ENCODE measurements around the gene PRKCI. TPM values are rescaled to one million over a fixed set of nuclear protein-coding genes. Genes with fewer than 3 reads are reported as not detected.
"Not testable (repeated sequence)": the region's sequence is repeated elsewhere in the genome, so short reads cannot be mapped to it uniquely, and the experiment has no call there.

The PRKCI gene
- total RNA-seq, 4 donors from 2014 or later, result 10.5 to 20.9 (median 14.0) TPM

DNA sequence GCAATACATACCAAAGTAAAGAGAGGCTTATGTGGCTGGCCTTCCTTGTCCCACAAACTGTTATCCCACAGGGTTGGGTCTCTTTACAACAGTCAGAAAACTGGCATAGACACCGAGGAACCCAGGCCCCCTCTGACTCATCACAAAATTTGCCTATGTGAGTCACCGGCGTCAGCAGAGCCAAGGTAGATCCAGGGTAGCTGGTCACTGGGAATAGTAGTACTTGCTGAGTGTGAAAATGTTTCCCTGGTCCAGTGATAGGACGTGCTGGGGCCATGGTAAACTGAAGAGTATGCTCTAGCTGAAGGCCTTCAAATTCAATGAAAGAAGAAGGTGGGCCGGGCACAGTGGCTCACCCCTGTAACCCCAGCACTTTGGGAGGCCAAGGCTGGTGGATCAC lies 108.1 kb downstream of the PRKCI start:
- Histone ChIP-seq H3K27ac (no peak overlapping the region), H3K36me3 (no peaks in the 10 kb centered on the region), H3K4me1 (no peaks in the 10 kb centered on the region), H3K27me3 (no peaks in the 10 kb centered on the region), H3K4me3 (no peak overlapping the region), H3K9me3 (no peaks in the 10 kb centered on the region)
- intact Hi-C loops (cut with DNase I; ENCODE audit: low total_unique reads) (no loop called here), in situ Hi-C loops (cut with MboI; ENCODE audit: low sequenced_read_pairs in 4 of 4) (no loop called here)
- ATAC-seq, result no peak
- no peak for DNase-seq
- TF ChIP-seq, protein P1, sequence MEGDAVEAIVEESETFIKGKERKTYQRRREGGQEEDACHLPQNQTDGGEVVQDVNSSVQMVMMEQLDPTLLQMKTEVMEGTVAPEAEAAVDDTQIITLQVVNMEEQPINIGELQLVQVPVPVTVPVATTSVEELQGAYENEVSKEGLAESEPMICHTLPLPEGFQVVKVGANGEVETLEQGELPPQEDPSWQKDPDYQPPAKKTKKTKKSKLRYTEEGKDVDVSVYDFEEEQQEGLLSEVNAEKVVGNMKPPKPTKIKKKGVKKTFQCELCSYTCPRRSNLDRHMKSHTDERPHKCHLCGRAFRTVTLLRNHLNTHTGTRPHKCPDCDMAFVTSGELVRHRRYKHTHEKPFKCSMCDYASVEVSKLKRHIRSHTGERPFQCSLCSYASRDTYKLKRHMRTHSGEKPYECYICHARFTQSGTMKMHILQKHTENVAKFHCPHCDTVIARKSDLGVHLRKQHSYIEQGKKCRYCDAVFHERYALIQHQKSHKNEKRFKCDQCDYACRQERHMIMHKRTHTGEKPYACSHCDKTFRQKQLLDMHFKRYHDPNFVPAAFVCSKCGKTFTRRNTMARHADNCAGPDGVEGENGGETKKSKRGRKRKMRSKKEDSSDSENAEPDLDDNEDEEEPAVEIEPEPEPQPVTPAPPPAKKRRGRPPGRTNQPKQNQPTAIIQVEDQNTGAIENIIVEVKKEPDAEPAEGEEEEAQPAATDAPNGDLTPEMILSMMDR (IDR thresholded peaks at IDR 0.05 in 4 of 5, conservative IDR thresholded peaks at IDR 0.05 in 1 of 5), result no peak
- no peak for TF ChIP-seq POLR2A (IDR thresholded peaks at IDR 0.05)

DNA sequence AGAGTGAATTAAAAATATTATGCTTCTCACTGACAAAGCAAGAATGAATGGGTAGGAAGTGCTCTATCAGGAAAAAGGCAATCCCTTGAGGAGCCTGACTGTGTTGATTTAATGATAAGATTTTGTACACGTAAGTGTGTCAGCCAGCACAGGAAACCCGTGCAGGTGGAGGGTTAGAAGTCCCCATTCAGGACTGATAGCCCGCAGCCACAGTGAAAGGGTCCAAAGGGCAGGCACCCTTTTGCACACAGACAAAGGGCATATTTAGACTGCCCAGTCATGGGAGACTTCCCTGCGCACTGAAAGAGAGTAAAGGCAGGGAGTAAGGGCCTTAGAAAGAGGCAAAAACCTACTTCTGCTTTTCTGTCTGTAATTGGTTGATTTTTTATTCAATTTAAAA lies 108.9 kb downstream of the PRKCI start:
- no peaks in the 10 kb centered on the region for H3K4me1 ChIP-seq
- DNase-seq (no peak), ATAC-seq (no peak)
- no peak overlapping the region for H3K4me3 ChIP-seq
- H3K27ac ChIP-seq, result no peak overlapping the region
- intact Hi-C loops (cut with DNase I; ENCODE audit: low total_unique reads) (no loop called here), in situ Hi-C loops (cut with MboI; ENCODE audit: low sequenced_read_pairs in 4 of 4) (no loop called here)
- H3K36me3 ChIP-seq, result no peaks in the 10 kb centered on the region
- no peaks in the 10 kb centered on the region for H3K9me3 ChIP-seq
- TF ChIP-seq, protein P1 (IDR thresholded peaks at IDR 0.05 in 4 of 5, conservative IDR thresholded peaks at IDR 0.05 in 1 of 5), result no peak
- no peak for TF ChIP-seq POLR2A (IDR thresholded peaks at IDR 0.05)
- H3K27me3 ChIP-seq, result no peaks in the 10 kb centered on the region

- H3K27ac ChIP-seq, result no peak overlapping the region
- no peaks in the 10 kb centered on the region for H3K36me3 ChIP-seq
- in situ Hi-C loops (cut with MboI; ENCODE audit: low sequenced_read_pairs in 4 of 4) (no loop called here), intact Hi-C loops (cut with DNase I; ENCODE audit: low total_unique reads) (no loop called here)
- TF ChIP-seq POLR2A (IDR thresholded peaks at IDR 0.05), result no peak
- TF ChIP-seq, protein P1 (IDR thresholded peaks at IDR 0.05 in 4 of 5, conservative IDR thresholded peaks at IDR 0.05 in 1 of 5), result no peak
- DNase-seq, result no peak
- no peaks in the 10 kb centered on the region for H3K9me3 ChIP-seq
- H3K4me3 ChIP-seq, result no peak overlapping the region
- no peaks in the 10 kb centered on the region for H3K4me1 ChIP-seq
- H3K27me3 ChIP-seq, result no peaks in the 10 kb centered on the region
- no peak for ATAC-seq
These were observed 115.2 kb downstream of the PRKCI start for GRCh38 chr3:170337420-170337819.

GRCh38 chr3:170338690-170339340 lies 116.6 kb downstream of the PRKCI start:
- intact Hi-C loops (cut with DNase I; ENCODE audit: low total_unique reads), result no loop called here
- TF ChIP-seq, protein P1 (IDR thresholded peaks at IDR 0.05 in 4 of 5, conservative IDR thresholded peaks at IDR 0.05 in 1 of 5), result no peak
- TF ChIP-seq POLR2A (IDR thresholded peaks at IDR 0.05), result no peak
- ATAC-seq, result no peak
- Histone ChIP-seq H3K27me3 (no peaks in the 10 kb centered on the region), H3K4me3 (no peak overlapping the region), H3K27ac (no peak overlapping the region), H3K9me3 (no peaks in the 10 kb centered on the region), H3K36me3 (no peaks in the 10 kb centered on the region), H3K4me1 (no peaks in the 10 kb centered on the region)
- DNase-seq, result no peak
- in situ Hi-C loops (cut with MboI; ENCODE audit: low sequenced_read_pairs in 4 of 4), result no loop called here

DNA sequence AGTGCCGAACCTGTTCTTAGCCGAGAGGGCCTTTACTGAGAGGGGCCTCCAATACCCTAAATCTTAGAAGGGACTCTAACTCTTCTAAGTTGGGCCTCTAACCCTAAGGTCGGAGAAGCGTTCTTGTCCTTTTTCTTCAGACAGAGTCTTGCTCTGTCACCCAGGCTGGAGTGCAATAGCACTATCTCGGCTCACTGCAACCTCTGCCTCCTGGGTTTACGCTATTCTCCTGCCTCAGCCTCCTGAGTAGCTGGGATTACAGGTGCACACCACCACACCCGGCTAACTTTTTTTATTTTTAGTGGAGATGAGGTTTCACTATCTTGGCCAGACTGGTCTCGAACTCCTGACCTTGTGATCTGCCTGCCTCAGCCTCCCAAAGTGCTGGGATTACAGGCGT lies 120.0 kb downstream of the PRKCI start:
- DNase-seq; H3K27ac ChIP-seq; H3K4me1 ChIP-seq; H3K4me3 ChIP-seq; intact Hi-C loops (cut with DNase I; ENCODE audit: low total_unique reads); H3K27me3 ChIP-seq; in situ Hi-C loops (cut with MboI; ENCODE audit: low sequenced_read_pairs in 4 of 4); ATAC-seq; H3K36me3 ChIP-seq; H3K9me3 ChIP-seq: not testable (repeated sequence)

GRCh38 chr3:170343859-170344258 lies 121.6 kb downstream of the PRKCI start:
- H3K27ac ChIP-seq; H3K4me3 ChIP-seq; DNase-seq; ATAC-seq; H3K4me1 ChIP-seq; H3K36me3 ChIP-seq; H3K9me3 ChIP-seq; intact Hi-C loops (cut with DNase I; ENCODE audit: low total_unique reads); H3K27me3 ChIP-seq; in situ Hi-C loops (cut with MboI; ENCODE audit: low sequenced_read_pairs in 4 of 4): not testable (repeated sequence)
